Caki2 (cell line): Measurements from ENCODE around the gene CNNM3. TPM values are rescaled to one million over a fixed set of nuclear protein-coding genes. Genes with fewer than 3 reads are reported as not detected.
A peak's percentile ranks its signal among the peaks of the same experiment; 100 is the strongest.

Experiments
- DNase-seq: peaks from one replicate; pipeline ENCODE4 v3.0.0-alpha.2; 2015; ENCODE audit warnings: low read depth
- in situ Hi-C: cut with HindIII; loops from 2 replicates; pipeline ENCODE4 v1.10.0; 2016; ENCODE audit warnings: low sequenced_read_pairs, low pct_unique_long_range_greater_than_20kb, mixed read lengths
- total RNA-seq: library from RNA; depleted of rRNA; stranded (reverse); fragments of >200 nt; shearing (Covaris generic); gene quantifications from 2 replicates; pipeline ENCODE4 v1.2.3, GENCODE V29; 2014; ENCODE audit warnings: low replicate concordance

Gene CNNM3
- total RNA-seq, 1 experiment from 2014 or later, result 41.7 TPM

GRCh38 chr2:96869281-96869821 lies 53.3 kb downstream of the CNNM3 start:
- peak; percentile 61 for DNase-seq
- in situ Hi-C loops, result no loop called here

DNA sequence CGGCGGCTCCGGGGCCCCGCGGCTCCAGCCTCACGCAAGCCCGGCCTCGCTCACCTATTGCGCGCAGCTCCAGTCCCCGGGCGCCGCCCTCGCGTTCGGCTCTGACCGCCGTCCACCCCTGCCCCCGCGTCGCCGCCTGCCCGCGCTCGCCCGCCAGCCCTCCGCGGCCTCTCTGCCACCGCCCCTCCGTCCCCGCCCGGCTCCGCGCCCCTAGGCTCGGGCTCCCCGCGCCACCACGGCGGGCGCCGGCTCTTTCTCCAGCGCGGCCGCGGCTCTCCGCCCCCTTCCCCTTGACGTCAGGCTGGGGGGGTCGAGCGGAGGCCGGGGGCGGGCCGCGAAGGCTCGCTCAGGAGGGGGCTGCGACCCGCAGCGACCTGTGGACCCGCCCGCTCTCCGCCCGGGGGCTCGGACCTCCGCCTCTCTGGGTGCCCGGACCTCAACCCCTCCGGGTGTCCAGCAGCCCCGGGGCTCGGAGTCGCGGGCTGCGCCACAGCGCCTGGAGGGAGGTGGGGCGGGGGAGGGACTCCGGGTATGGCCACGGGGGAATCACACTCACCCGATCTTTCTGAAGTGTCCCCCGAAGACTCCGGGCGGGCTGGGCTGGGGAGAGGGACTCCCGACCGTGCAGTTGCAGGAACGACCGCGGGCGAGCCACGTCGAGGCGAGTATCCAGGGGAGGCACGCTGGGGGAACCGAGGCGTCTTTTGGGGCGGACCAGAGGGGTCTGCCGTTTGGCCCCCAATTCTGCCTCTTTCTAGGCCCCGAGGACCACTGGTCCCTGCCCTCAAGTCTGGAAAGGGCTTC lies 54.0 kb downstream of the CNNM3 start, which contains the start of gene SEMA4C:
Gene SEMA4C (minus strand): TSS at position 259 of the 804 bp plus-strand sequence. CDS start 2,194 bp downstream, outside the sequence.
- in situ Hi-C loops, result no loop called here
- peak; percentile 56 for DNase-seq

- DNase-seq, result no peak
- in situ Hi-C loops, result no loop called here
Measured at GRCh38 chr2:96870626-96871255, 54.7 kb downstream of the CNNM3 start.

DNA sequence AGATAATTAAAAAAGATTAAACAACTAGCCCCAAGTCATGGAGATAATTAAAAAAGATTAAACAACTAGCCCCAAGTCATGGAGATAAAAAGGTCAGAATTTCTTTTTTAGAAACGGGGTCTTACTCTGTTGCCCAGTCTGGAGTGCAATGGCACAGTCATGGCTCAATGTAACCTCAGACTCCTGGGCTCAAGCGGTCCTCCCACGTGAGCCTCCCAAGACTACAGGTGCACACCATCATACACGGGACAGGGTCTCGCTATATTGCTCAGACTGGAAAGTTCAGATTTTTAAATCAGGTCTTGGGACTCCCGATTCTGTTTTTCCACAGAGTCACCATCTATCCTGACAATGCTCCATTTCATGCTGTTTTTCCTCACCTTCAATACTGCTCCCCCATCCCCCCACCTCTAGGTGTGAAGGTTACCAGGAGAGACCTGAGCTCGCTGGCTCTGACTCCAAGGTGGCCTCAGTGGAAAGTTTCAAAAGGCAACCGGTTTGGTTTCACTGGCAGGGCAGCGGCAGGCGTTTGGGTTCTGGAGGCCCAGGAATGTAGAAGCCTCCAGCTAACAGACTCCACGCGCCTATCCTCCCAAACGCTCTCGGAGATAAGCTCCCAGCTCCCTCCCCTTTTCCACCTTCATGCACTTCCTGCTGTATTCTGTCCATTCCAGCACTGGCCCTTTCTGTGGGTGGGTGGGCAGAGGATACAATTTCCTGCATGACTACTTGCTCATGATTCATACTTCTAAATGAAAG lies 56.7 kb downstream of the CNNM3 start:
- in situ Hi-C loops, result no loop called here

GRCh38 chr2:96873651-96874096 lies 57.6 kb downstream of the CNNM3 start:
- in situ Hi-C loops, result no loop called here
- no peak for DNase-seq

More for the DNA sequence above, 56.7 kb downstream of the CNNM3 start:
- no peak for DNase-seq

DNA sequence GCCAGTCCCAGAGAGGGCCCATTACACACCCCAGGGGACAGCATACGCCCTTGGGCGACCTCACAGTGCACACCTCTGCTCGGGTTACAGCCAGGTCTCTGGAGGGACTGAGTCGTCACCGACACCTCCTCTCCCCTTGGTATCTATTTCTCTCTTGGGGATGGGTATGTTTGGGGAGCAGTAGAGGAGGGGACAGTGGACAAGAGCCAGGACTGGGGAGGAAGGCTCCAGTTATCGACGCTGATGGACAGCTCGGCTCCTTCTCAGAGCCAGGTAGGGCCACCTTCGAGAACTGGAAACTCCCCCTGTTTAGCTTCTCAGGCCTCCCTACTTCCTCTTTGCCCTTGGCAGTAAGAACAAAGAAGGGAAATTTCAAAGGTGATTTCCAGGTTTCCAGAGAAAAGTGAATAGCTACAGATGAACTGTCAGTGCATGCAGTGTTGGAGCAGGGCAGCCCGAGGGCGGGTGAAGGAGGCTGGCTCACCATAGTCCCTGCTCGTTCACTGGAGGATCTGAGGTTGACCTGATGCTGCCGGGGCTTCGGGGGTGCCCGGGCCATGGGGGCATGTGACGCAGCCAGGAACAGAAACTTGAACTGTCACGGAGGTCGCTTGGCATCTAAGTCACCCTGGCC lies 58.2 kb downstream of the CNNM3 start:
- no peak for DNase-seq
- in situ Hi-C loops, result no loop called here

- in situ Hi-C loops, result no loop called here
- DNase-seq, result no peak
Measured at GRCh38 chr2:96875498-96876268, 59.6 kb downstream of the CNNM3 start.

DNA sequence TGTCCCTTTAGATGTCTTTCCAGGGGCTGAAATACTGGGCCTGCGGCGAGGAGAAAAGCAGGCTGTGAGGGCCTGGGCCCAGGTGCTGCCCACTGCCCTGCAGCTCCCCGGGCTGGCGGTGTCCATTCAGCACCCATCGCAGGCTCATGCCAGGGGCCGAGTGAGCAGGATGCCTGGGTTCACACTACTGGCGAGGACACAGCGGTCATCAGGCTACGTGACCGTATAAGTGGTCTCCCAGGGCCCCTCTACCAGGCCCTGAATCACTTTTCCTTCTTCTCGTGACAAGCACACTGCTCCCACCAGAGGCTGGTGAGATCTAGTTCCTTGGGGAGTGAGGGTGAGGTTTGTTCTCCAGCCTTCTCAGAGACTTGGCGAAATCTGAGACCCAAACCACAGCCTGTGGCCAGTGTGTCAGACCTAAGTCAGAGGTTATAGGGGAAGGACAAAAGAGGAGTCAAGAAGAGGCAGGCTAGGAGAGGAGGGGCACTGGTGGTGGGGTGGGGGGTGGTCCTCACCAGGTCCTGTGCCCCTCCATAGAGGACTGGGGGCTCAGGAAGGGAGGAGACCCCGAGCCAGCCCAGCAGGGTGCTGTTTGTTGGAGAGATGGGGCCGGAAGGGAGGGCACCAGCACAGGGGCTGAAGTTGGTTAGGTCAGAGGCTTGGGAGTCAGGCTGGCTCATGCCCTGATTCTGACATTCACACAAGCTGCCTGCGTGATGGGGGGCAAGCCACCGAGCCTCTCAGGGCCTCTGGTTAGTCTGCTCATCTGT lies 60.4 kb downstream of the CNNM3 start:
- in situ Hi-C loops, result no loop called here
- DNase-seq, result no peak

GRCh38 chr2:96877042-96877451 lies 61.0 kb downstream of the CNNM3 start:
- DNase-seq, result no peak
- in situ Hi-C loops, result no loop called here

GRCh38 chr2:96877631-96878092 lies 61.6 kb downstream of the CNNM3 start:
- in situ Hi-C loops, result no loop called here
- no peak for DNase-seq

DNA sequence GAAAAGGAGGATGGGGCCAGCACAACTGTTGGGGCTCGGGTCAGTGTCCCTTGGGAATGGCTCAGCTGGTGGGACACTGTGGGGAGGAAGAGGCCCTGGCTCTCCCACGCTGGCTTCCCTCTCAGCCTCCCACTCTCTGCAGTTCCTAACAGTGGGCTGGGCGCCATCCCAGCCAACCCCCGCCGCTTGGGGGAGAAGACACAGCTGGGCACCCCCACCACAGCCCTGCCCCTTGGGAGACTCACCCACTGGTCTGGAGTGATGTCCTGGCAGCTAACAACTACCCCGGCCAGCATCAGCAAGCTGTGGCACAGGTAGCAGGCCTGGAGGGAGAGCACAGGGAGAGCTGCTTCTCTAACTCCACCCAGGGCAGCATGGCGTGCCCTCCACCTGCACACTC lies 62.1 kb downstream of the CNNM3 start:
- no peak for DNase-seq
- in situ Hi-C loops, result no loop called here

GRCh38 chr2:96878796-96879544 lies 62.9 kb downstream of the CNNM3 start:
- DNase-seq, result no peak
- in situ Hi-C loops, result no loop called here

DNA sequence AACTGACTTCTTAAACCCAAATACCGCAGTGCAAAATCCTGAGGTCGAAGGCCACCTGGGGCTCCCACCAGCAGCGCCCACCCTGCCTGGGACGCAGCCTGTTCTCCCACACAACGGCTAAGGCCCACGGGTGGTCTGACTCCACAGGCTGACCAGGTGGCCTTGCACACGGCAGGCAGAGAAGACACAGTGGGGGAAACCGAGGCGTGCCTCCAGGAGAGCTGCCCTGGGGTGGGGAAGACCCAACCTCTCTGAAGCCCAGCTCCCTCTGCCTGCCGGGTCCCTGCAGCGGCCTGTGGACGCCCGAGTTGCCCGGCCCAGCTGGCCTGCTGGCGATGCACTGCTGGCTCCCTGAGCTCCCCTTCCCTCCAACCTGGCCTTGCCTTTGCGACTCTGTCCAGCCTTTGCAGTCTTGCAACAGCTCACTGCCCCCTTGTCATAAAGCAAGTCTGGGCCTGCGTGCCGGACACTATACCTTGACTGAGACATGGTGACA lies 63.5 kb downstream of the CNNM3 start:
- in situ Hi-C loops, result no loop called here
- no peak for DNase-seq

GRCh38 chr2:96880891-96881273 lies 64.8 kb downstream of the CNNM3 start:
- DNase-seq, result no peak
- in situ Hi-C loops, result no loop called here

GRCh38 chr2:96881349-96882195 lies 65.5 kb downstream of the CNNM3 start:
- in situ Hi-C loops, result no loop called here
- no peak for DNase-seq
